Peyer's patch (tissue), 4 donors: ENCODE results near the gene RNGTT.

ENCODE experiments used
- CTCF ChIP-seq, 6 experiments: fragments of 450-650 bp in 4 of 6; fragments of 200-600 bp in 2 of 6; sonication (generic) in 1 of 6; IDR thresholded peaks; one replicate each; pipeline ENCODE4 v1.5.1; 2017 to 2019; ENCODE audit warnings: antibody characterized with exemption in 6 of 6, mild to moderate bottlenecking in 3 of 6, moderate library complexity in 1 of 6
- POLR2A ChIP-seq, 2 donors: fragments of 450-650 bp; IDR thresholded peaks; one replicate each; pipeline ENCODE4 v1.5.1; 2017; ENCODE audit warnings: antibody characterized with exemption in 2 of 2, mild to moderate bottlenecking in 2 of 2, moderate library complexity in 2 of 2

- TF ChIP-seq CTCF (IDR thresholded peaks at IDR 0.05) (no peak), POLR2A (IDR thresholded peaks at IDR 0.05) (no peak)
Observed at GRCh38 chr6:88655586-88655985, 307.8 kb downstream of the RNGTT start.
